ENCODE measurements around the gene CSNK1E. TPM values are rescaled to one million over a fixed set of nuclear protein-coding genes. Genes with fewer than 3 reads are reported as not detected.

The CSNK1E gene
- total and polyA plus RNA-seq, 10 of the 15 experiments (the other 5 are each of a cell fraction or from before 2014, with no cell fraction given) = 5.9 to 107 (median 64.9) TPM

DNA sequence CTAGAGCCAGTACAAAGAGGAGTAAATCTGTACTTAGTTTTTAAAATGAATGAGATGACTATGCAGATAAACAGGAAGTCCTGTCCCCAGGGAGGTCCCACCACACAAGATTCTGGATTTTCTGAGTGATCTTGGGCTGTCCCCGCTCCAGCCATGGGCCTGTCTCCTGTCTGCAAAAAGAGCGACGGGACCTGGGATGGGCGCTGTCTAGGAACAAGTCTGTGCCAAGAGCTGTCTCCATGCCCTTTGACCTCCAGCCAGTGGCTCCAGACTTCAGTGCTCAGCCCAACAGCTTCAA, 6.0 kb downstream of the CSNK1E start:
- H4K20me1 ChIP-seq (ENCODE audit: control insufficient read depth, insufficient read depth) = no peaks in the 10 kb centered on the region
- TF ChIP-seq SPI1 (IDR thresholded peaks at IDR 0.05; ENCODE audit: borderline replicate concordance, insufficient read depth, low read depth, low read length) (peak; percentile 61; the same call in 1 of the 2 replicates), IKZF2 (IDR thresholded peaks at IDR 0.05) (0 out of 4 replicates have a peak, but pooled peaks have one; percentile 21 to 26), MLLT1 (IDR thresholded peaks at IDR 0.05) (no peak), MEF2B (IDR thresholded peaks at IDR 0.05; ENCODE audit: partially characterized antibody, poor library complexity, severe bottlenecking) (peak; percentile 89), RUNX3 (IDR thresholded peaks at IDR 0.05; ENCODE audit: low read length) (peak; percentile 37), NR2F1 (conservative IDR thresholded peaks at IDR 0.05) (peak; percentile 65), POU2F2 (IDR thresholded peaks at IDR 0.05; ENCODE audit: borderline replicate concordance, low read depth, low read length) (0 out of 3 replicates have a peak, but pooled peaks have one; percentile 21), BCL11A (IDR thresholded peaks at IDR 0.05; ENCODE audit: low read depth, low read length) (0 out of 2 replicates have a peak, but pooled peaks have one; percentile 19), EED (IDR thresholded peaks at IDR 0.05; ENCODE audit: low read depth) (no peak), JUNB (IDR thresholded peaks at IDR 0.05) (peak; percentile 27; the same call in 1 of the 2 replicates)
- TF ChIP-seq, protein P1, sequence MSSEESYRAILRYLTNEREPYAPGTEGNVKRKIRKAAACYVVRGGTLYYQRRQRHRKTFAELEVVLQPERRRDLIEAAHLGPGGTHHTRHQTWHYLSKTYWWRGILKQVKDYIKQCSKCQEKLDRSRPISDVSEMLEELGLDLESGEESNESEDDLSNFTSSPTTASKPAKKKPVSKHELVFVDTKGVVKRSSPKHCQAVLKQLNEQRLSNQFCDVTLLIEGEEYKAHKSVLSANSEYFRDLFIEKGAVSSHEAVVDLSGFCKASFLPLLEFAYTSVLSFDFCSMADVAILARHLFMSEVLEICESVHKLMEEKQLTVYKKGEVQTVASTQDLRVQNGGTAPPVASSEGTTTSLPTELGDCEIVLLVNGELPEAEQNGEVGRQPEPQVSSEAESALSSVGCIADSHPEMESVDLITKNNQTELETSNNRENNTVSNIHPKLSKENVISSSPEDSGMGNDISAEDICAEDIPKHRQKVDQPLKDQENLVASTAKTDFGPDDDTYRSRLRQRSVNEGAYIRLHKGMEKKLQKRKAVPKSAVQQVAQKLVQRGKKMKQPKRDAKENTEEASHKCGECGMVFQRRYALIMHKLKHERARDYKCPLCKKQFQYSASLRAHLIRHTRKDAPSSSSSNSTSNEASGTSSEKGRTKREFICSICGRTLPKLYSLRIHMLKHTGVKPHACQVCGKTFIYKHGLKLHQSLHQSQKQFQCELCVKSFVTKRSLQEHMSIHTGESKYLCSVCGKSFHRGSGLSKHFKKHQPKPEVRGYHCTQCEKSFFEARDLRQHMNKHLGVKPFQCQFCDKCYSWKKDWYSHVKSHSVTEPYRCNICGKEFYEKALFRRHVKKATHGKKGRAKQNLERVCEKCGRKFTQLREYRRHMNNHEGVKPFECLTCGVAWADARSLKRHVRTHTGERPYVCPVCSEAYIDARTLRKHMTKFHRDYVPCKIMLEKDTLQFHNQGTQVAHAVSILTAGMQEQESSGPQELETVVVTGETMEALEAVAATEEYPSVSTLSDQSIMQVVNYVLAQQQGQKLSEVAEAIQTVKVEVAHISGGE (CRISPR knock-in tag; IDR thresholded peaks at IDR 0.05) = no peak
- H3K36me3 ChIP-seq (ENCODE audit: control insufficient read depth in 2 of 2, insufficient read depth in 2 of 2, low read length in 1 of 2) = peaks cover 9 to 24% of the 10 kb centered on the region in 2 experiments; a peak in 3 of 4 replicates
- intact Hi-C loops (cut with micrococcal nuclease; ENCODE audit: unreplicated experiment) = loop anchor here (5.0 kb wide), 1 partner anchor 49 kb away; no protein-coding TSS in a partner anchor
- H2AFZ ChIP-seq (ENCODE audit: control insufficient read depth, low read depth, low read length) = no peak overlapping the region
- no peak for FAIRE-seq
- ChIA-PET POLR2A (no interaction called here), SMC1A (ENCODE audit: uncharacterized antibody, unreplicated experiment) (interaction anchor here (1.2 to 1.9 kb wide), 2 partner anchors 40 to 106 kb away, joined by 3 to 4 read pairs; no protein-coding TSS in a partner anchor), CTCF (no interaction called here), RAD21 (ENCODE audit: unreplicated experiment) (interaction anchor here (0.9 kb wide), 1 partner anchor 51 kb away, joined by 3 read pairs; no protein-coding TSS in a partner anchor)
- H3K9ac ChIP-seq (ENCODE audit: control insufficient read depth, insufficient read depth, low read length) = 0 out of 2 replicates have a peak overlapping the region, but pooled peaks have one; percentile 20
- no peaks in the 10 kb centered on the region for H3K9me3 ChIP-seq (replicated peaks; ENCODE audit: control insufficient read depth, insufficient read depth, low read length)
- in situ Hi-C loops (cut with MboI) = no loop called here
- DNase-seq (ENCODE audit: low read depth, low spot score) = peak; percentile 25
- no TSS peak for BruUV-seq (replicated peaks)
- 19% methylated on average over 4 of the region's 4 CpGs for WGBS (ENCODE audit: insufficient coverage, insufficient replicate concordance, low lambda C conversion rate, missing lambda C conversion rate)
- H3K4me2 ChIP-seq (ENCODE audit: control insufficient read depth, insufficient read depth) = peak overlapping the region; percentile 97
- H3K27ac ChIP-seq (ENCODE audit: control insufficient read depth, insufficient read depth) = peak overlapping the region; percentile 61
- no peak overlapping the region for H3K4me3 ChIP-seq
- H3K79me2 ChIP-seq (ENCODE audit: control insufficient read depth, insufficient read depth, low read length) = peaks cover 90% of the 10 kb centered on the region
- peaks cover 70% of the 10 kb centered on the region for H3K4me1 ChIP-seq (ENCODE audit: control insufficient read depth, insufficient read depth, low read length)
- peak; percentile 22 for ATAC-seq
- no peaks in the 10 kb centered on the region for H3K27me3 ChIP-seq (replicated peaks in 1 of 2; ENCODE audit: control insufficient read depth in 2 of 2, insufficient read depth in 2 of 2, low read length in 1 of 2)
